NCI-H128 (cell line): Measurements from ENCODE around the gene MOSPD2.

Source experiments
- DNase-seq: peaks from one replicate; lab custom pipeline; 2025; ENCODE audit not compliant: unreplicated experiment; lab: John Stamatoyannopoulos, UW

MOSPD2 gene

DNA sequence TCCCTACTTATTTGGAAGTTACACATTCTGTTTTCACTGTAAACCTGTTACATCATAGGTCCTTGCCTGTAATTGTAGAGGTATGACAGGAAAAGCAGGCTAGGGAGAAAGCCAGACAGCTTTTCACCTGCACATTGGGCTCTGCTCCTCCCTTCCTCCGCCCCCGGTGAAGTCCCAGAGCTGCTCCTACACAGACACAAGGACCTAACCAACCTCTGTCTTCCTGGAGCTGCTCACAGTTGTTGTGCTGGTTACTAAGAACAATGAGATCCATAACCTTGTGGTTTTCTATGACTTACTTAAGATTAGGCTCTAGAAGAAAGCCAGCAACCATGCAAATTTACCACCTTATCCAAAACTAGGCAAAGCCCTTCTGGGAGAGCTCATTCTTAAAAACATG is 40.0 kb downstream of the MOSPD2 start:
- no peak for DNase-seq

DNA sequence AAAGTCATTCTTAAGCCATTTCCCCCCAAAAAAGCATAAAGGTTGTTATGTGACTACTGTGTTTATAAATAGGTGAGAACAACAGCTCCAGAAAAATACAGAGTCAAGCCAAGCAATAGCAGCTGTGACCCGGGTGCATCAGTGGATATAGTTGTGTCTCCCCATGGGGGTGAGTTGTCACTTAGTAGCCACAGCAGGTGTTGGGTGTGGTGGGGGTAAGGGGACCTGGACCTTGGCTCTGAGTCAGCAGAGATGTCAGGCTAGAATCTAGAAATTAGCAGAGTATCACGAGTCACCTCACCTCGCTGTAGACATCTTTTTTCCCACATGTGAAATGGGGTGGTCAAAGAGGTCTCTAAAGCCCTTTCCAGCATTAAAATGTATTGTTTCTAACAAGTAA is 42.4 kb downstream of the MOSPD2 start:
- no peak for DNase-seq

DNA sequence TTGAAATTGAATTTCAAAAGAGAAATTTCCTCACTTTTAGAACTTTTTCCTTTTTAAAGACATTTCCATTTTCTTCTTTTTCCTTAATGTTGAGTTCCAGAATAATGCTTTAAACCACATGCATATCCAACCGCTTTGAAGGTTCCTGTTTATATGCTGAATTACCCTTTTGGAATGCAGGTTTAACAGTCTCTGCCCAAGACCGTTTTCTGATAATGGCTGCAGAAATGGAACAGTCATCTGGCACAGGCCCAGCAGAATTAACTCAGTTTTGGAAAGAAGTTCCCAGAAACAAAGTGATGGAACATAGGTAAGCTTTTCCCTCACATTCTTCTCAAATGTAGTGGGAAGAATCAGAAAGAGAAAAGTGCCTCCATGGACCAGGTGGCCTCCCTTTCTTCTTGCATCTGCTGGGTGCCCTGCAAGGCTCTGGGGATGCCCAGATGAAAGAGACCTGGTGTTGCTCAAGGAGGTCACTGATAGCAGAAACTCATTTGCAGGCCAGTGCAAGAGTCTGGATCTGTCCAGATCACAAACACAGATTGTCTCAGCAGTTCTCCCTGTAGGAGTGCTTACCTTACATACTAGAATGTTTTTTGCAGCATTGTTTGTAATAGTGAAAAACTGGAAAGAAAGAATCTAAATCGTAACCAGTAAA is 42.9 kb downstream of the MOSPD2 start:
- no peak for DNase-seq

DNA sequence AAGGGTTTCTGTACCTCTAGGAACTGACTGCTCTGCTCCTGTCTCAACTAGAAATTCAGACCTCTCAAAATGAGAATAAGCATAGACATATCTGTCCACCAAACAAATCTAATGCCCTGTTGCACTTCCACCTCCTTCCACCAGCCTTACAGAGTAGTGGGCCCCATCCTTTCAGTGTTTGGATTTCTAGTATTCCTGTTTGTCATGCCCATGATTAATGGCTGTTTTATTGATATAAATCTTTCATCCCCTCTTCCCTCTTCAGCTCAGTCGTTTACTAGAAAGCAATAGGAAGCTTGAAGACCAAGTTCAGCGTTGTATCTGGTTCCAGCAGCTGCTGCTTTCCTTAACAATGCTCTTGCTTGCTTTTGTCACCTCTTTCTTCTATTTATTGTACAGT is 46.2 kb downstream of the MOSPD2 start:
- DNase-seq, result no peak

DNA sequence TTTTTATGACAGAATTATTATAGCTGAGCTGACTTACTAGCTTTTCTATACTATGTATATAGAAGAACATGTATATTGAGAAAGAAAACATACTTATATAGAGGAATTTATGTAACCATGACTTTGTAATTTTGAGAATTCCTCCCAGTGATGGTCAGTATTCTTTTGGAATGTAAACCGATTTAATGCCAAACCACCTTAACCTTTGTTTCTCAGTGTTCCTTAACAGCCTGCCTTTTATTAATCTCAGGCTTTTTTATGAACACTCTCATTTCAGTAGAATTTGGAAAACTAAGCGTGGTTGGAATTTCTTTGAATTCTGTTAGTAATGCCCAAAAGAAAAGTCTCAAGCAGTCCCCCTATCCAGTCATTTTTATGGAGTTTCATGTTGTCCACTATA is 47.0 kb downstream of the MOSPD2 start:
- no peak for DNase-seq

DNA sequence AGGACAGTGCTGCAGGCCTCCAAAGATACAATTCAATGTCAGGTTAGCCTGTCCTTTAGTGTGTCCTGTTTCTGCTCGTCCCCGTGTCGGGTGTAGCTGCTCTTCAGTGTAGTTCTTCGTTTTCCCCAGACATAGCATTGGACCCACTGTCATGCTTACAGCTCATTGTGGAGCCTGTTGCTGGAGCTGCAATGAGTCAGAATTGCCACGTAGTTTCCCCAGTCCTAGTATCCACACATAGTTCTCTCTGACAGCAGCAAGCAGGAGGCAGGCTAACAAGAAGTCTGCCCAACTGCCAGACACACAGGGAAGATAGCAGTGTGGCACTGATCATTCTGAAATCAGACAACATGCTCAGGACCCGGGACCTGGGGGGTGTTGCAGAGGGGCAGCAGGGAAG is 49.2 kb downstream of the MOSPD2 start:
- no peak for DNase-seq

DNA sequence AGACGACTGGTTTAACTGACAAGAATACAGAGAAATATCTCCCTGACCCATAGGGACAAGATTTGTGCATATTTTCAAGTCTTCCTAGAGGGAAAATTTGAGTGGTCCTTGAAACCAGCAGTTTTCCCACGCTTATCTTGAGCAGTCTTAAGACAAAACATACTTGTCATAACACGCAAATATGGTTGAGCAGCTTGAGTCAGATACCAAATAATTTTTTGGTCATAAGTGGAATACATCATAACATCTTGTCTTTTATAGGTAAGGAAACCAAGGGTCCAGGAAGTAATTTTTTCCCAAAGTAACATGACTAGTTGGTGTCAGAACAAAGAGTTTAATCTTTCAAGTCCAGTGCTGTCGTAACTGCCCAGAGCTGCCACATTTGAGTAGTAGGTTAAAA is 50.5 kb downstream of the MOSPD2 start:
- no peak for DNase-seq

DNA sequence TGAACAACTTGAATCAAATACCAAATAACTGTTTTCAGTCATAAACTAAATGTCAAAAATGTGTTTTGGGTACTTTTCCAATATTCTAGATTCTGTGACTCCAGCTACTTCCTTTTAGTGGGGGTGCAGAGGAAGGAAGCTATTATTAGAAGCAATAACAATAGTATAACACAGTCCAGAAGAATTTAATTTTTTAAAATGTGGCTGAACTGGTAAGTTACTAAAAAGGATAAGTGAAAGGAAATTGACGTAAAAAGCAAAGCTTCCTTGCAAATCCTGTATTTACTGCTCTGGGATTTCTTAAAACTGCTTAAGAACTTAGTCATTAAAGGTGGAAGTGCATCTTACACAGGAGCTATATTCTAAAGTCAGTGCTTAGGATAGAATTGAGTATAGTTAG is 53.2 kb downstream of the MOSPD2 start:
- DNase-seq, result no peak

DNA sequence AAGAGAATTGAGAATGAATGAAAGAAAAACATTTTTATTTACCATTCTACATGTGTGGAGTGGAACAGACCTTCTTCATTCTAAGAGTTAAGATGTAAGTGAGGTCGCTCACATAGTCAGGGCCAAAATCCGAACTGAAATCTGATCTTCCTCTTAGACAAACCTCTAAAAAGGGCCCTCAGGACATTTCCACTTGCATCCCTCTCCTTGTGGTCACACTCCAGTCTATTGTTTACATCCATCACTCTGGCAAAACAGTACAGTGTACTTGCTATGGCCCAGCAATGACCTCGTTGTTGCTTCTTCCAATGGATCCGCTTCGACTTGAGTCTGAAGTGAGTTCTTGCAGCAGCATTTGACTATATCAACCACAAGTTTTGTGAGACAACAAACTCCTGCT is 54.2 kb downstream of the MOSPD2 start:
- DNase-seq, result no peak

DNA sequence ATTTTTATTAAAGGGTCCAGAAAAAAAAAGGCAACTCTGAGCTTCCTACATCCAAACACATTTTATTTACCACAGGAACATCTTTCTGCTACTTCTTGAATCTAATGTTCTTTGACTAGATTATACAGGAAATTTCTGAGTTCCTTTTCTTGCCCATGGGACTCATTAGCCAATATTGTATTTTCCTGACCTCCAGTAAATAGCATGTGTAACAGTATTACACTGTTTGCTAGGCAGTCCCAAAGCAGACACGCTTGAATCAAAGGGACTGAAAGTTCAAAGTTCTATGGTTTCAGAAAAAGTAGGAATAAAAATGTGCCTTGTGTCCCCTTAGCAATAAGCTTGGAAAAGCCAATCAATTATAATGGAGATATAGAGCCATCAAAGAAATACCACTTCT is 57.4 kb downstream of the MOSPD2 start:
- no peak for DNase-seq

DNA sequence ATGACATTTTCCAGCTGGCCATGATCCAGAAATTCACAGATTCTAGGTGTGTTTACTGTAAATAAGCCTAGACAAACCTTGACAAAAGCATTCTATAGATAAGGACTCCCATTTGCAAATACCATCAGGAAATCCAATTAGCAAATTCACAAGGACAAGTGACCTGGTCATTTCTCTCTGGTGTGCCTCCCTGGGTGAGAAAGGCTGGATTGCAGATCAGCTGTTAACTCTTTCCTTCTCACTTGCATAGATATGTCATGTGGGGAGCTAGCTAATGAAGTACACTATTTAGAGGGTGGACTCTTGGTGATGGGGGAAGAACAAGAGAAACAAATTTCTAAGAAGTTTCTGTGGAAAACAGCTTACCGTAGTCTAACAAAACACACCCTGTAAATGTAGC is 58.9 kb downstream of the MOSPD2 start:
- no peak for DNase-seq

DNA sequence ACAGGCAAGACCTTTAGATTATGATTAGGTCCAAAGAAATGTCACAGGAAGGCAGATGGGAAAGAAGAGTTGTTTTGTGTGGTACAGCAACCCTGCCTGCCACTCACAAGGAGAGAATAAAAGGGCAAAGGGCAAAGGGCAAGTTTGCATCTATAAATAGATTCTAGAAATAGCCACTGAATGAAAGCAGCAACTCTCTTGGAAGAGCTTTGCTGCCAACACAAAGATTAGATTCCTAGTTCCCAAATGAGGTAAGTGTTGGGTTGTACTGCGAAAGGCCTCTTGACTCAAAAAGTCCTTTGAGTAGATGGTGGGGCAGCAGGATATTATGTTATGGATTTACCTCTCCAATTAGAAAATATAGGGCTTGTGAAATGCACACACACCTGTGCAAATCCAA is 61.2 kb downstream of the MOSPD2 start:
- DNase-seq, result no peak

DNA sequence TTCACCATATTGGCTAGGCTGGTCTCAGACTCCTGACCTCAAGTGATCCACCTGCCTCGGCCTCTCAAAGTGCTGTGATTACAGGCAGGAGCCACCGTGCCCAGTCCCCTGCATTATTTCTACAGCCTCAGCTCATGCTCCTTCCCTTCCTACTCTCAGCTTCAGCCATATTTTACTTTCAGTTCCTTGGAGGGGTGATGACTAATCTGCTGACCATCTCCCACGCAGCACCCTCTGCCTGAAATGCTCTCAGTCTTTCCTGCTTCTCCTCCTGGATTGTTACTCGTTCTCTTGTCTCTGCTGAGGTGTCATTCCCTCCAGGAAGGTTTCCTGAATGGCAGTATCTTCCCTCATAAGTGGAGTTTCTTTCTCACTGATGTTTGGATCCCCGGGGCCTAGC is 63.3 kb downstream of the MOSPD2 start:
- no peak for DNase-seq

DNA sequence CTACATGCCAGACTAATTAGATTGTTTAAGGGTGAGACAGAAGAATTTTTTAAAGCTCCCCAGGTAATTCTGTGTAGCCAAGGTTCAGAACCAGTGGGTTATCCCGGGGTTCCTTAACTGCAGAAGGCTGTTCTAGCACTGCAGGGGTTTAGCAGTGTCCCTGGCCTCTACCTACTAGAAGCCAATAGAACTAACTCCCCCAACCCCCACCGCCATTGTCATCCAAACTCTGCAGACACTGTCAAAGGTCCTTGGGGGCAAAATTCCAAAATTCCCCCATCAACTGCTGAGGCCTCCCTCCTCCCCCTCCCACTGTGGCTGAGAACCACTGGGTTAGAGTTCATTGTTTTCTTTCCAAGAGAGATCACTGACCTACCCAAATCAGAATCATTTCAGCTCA is 66.4 kb downstream of the MOSPD2 start:
- no peak for DNase-seq

DNA sequence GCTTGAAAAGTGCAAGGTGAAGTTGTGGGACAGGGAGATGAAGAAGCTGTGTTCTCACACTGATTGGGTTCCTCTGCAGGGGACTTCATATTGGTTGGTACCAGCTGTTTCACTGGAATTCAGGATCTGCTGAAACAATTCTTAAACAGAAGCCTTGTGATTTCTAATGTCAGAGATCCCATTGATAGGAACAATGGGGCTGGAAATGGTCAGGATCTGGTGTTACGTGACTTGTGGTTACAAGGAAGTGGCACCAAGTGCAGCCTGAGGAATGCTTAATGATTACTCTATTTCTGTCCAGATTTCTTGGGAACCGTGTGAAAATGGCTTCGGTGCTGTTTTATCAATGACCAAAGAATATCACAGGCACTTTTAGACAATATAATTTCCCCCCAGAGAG is 68.1 kb downstream of the MOSPD2 start:
- no peak for DNase-seq

DNA sequence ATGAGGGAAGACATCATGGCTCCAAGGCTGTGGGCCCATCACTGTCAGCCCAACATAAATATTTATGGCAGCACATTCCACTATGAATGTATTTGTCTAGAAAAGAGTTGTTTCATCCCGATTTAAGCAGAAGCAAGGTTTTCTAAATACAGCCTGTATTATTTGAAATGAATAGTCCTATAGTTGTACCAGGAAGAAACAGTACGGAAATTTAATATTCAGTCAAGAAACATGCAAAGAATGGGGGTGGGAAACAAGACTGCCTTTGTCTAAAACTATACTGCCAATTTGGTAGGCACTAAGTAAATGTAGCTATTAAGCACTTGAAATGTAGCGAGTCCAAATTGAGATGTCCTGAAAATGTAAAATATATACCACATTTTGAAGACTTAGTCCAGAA is 69.1 kb downstream of the MOSPD2 start:
- no peak for DNase-seq

DNA sequence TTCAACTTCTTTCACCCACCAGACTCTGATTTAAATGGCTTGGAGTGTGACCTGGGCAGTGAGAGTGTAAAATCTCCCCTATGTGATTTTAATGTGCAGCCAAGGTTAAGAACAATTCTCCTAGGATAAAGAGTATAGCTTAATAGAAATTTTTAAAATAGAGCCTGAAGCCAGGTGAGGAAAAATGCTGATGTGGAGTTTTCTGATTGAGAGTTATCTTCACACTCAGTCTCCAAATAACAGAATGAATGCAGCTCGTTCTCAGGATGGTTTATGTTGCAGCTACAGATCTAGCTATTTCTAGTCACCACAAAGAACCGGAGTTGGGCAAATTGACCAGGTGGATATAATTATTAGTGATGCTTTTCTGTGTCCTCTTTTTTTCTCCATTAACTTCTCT is 70.7 kb downstream of the MOSPD2 start:
- DNase-seq, result no peak

DNA sequence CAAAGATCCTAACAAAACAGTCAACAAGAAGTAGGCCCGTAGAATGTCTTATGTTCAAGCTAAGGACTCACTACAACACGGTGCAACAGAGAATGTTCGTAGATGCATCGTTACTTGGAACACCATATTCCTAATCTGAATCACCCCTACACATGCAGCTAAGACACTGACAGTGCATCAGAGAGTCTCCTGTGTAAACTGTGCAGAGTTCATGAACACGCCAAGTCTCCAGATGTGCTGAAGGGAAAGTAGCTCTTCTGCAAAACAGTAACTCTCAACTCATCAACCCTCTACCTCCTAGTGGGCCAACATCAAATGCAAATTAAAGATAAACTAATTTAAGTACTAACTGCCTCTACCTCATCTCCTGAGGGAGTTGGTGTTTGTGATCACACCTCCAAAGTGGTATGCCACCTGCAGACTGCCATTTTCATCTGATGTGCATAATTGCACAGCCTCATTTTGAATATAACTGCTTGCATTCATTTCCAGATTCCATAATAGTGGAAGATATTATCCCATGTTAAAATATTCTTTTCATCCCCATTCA is 73.5 kb downstream of the MOSPD2 start:
- DNase-seq, result no peak

DNA sequence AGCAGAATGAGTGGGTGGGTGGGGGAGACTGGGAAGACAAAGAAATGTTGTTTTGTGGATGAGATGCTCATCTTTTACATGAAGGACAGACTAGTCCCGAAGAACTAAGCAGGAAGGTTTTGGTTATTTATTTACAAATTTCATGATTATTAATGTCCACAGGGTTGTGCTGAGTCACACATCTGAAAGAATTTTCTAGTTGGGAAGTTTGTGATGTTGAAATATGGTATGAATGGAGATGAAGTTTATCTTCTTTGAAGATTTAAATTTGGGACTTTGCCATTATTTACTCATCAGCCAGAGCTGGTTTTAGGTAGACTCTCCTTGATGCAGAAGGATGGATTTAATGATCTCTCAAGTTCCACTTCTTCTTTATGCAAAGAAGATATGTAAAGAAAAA is 75.5 kb downstream of the MOSPD2 start:
- DNase-seq, result no peak

DNA sequence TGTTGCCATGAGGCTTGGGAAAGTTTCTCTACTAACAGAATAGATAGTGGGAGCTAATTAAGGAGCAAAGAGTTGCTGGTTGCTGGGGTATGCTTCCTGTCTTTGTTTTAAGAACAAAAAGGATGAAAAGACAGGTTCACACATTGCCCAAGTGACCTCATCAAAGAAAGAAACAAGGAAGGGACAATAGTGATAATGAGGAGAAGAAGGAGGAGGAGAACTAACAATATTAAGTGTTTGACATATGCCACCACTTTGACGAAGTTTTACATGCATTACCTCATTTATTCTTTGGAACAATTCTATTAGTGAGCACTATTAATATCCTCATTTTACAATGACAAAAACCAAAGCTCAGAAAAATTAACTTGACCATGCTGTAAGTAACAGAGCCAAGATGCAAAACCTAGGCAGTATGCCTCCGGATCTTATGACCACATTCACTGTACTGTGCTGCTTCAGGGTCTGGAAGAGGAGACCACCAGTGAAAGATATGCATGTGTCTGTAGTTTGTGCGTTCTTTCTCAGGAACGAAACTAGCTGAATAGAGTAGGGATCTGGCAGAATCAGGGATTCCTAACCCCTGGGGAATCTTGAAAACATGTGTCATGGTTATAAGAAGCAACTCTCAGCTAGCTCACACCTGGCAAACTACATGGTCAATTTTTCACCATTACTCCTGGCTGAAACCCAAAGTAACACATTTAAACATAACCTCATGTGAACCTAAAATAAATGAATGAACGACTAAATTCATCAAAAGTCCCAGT is 83.8 kb downstream of the MOSPD2 start:
- no peak for DNase-seq

DNA sequence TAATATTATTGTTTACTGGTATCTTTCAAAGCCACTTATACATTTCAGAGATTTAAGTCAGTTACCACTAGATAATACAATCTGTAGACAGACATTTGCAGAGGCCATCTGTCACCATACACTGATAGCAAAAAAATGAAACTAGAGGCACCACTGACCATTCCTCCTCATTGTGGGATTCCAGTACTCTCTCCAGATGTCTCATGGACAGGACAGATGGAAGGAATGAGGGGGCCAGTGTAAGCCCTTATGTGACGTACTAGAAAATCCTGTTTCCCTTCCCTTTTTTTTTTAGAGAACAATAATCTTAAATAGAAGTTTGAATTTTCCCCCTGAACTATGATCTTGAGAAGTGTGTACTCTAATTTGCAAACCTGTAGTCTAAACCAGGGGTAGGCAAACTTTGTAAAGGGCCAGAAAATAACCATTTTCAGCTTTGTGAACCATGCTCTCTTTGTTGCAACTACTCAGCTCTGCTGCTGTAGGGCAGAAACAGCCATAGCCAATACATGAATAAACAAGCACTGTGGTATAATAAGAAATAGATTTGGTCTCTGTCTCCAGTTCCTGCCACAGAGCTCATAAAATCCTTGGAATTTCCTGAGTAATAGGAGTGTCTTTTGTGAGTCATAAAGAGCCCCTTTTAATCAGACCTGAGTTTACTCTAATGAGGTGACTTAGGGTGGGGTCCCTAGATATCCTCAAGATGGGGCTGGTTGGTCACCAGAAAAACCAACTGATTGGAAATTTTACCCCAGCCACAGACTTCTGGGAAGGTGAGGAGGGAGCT is 90.4 kb downstream of the MOSPD2 start:
- DNase-seq, result no peak

DNA sequence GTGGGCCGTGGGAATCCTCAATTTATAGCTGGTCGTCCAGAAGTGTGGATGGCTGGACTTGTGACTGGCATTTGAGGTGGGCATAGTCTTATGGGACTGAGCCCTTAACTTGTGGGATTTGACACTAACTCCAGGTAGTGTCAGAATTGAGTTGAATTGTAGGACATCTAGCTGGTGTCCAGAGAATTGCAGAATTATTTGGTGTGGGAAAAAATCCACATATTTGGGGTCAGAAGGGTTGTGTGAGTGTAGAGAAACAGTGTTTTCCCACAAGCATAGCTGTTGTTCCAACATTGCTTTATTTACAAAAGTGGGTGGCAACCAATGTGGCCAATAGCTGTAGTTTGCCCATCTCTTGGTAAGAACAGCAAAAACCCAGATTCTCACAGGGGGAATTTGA is 91.3 kb downstream of the MOSPD2 start:
- DNase-seq, result no peak
